ENCODE data around the gene MCRIP1.

MCRIP1 gene

DNA sequence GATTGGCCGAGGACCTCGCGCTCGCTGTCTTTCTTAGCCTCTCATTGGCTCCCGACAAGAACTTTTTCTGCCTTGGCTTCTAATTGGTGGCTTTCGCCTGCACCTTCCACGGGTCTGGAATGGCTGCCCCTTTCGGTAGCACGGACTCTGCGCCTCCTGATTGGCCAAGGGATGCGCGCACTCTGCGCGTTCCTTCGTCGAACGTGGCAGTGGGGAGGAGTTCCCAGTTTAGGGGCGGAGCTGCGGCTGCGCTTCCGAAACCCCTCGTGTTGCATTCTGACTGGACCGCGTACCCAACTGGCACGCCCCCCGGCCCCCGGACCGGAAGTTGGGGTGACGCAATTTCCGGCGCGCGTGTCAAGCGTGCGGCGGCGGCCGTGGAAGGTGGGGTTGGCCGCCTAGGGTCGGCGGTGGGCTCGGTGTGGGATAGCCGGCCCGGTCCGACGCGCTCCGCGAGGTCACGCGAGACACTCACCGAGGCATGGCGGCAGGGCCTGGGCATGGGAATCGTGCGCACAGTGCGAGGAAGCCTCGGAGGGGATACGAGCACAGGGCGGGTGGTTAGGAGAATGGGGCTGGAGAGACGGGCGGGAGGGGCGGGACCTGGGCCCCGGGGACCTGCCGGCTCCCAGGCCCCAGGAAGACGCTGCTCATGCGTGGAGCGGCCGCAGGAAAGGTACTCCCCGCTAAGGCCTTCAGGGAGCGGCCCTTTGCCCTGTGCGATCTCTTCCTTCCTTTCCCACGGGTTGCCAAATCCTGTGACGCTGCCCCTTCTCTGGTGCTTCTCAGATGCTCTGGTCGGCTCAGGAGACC, 27.9 kb upstream of the MCRIP1 start:
- DNase-seq (ENCODE audit: low read depth): peak; percentile 98

- DNase-seq (ENCODE audit: low read depth): no peak
Observed at GRCh38 chr17:81859906-81860755, 27.0 kb upstream of the MCRIP1 start, which contains the start of gene P4HB. TSS of gene P4HB (minus strand) at chr17:81860535. CDS start at chr17:81860471, 64 bp downstream.

- no peak for DNase-seq (ENCODE audit: low read depth)
Observed at GRCh38 chr17:81858967-81859905, 26.1 kb upstream of the MCRIP1 start.

- DNase-seq (ENCODE audit: low read depth): no peak
Observed at GRCh38 chr17:81858170-81858966, 25.3 kb upstream of the MCRIP1 start.

DNA sequence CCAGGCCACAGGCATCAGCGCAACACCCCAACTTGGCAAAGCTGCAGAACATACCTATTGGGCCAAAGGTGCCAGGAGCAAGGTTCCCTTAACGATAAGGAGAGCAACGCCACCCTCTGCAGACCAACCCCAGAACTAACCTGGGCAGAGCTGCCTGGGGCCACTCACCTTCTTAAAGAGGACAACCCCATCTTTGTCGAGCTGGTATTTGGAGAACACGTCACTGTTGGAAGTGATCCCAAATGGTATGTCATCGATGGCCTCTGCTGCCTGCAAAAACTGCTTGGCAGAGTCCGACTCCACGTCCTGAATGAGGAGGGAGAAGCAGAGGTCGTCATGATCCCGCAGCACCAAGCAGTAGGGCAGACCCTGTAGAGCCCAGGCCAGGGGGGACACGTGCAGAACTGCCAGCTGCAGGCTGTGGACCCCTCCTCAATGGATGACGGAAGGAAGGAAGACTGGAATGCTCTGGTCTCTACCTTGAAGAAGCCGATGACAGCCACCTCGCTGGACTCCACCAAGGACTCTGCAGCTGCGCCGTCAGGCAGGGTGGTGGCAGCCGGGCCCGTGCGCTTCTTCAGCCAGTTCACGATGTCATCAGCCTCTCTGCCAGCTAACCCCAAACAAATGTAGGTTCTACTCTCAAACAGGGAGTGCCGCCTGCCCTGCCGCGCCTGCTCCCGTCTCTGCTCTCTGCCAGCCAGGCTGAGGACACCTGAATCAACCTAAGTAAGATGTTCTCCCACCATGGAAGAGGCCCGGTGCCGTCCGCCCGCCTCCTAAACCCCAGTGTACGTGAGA, 22.1 kb upstream of the MCRIP1 start:
- no peak for DNase-seq (ENCODE audit: low read depth)

DNA sequence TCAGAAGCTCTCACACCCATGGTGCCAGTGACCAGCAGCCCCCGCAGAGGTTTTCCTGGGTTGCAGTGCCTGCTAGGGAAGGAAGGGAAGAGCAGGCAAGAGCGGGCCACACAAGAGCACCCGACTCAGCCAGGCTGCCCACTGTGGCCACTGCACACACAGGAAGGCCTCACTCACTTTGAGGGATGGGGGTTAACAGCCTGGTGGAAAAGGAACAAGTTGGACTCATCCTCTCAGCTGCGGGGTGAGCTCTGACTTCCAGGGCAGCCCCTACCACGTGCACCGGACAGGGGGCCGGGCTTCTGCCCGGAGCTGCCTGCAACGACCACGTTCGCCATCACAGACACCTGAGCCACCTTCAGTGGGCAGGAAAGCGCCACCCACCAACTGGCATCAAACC, 19.1 kb upstream of the MCRIP1 start:
- DNase-seq (ENCODE audit: low read depth): no peak

DNA sequence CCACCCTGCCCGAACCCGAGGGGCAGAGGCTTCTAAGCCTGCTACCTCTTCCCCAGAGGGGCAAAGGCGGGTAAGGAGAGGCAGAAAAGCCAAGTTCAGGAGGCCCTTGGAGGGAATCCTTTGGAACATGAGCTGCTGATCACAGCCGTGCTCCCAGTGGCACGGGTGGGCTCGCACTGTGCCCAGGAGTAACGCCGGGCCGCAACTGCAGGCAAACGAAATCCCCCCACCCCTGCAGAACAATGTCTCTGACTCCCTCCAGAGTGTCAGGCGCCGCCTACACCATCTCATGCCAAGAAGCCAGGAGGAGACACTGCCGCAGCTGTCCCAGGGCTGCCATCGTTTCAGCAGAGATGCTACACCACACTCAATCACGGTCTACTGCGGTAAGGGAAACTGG, 18.3 kb upstream of the MCRIP1 start:
- DNase-seq (ENCODE audit: low read depth): no peak

- DNase-seq (ENCODE audit: low read depth): no peak
Observed at GRCh38 chr17:81849457-81849856, 16.4 kb upstream of the MCRIP1 start.

DNA sequence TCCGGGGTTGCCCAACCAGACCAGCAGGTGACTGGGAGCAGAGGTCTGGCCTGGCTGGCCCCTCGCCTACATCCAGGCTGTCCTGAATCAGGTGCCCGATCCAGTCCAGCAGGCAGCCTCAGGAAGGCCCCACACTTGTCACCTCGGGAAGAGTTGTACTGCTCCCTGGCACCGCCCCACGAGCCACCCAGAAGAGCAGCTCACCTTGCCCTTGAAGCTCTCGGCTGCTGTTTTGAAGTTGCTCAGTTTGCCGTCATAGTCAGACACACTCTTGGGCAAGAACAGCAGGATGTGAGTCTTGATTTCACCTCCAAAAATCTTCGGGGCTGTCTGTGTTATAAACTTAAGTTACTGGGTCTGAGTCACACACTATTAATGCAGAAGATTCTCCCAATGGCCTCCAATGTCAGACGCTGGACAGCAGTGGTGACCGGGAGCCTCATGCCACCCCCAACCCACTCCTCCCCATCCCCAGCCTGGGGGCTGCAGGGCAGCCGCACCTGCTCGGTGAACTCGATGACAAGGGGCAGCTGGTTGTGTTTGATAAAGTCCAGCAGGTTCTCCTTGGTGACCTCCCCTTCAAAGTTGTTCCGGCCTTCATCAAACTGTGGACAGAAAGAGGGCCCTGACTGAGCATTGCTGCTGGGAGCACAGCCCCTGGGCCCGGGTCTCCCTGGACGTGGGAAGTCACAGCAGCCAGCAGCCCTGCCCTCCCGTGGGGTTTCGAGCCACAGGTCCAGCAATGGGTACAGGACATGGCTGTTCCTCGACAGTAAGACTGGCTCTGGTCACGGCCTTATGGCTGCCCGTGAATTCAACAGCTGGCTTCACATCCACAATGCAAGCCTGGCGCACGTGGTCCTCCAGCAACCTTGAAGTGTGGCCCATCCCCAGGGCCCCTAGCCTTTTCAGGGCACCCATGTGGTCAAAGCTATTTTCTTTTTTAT, 13.9 kb upstream of the MCRIP1 start:
- no peak for DNase-seq (ENCODE audit: low read depth)

GRCh38 chr17:81845881-81846742, 13.0 kb upstream of the MCRIP1 start:
- no peak for DNase-seq (ENCODE audit: low read depth)

- DNase-seq (ENCODE audit: low read depth): no peak
Observed at GRCh38 chr17:81845361-81845760, 12.3 kb upstream of the MCRIP1 start.

DNA sequence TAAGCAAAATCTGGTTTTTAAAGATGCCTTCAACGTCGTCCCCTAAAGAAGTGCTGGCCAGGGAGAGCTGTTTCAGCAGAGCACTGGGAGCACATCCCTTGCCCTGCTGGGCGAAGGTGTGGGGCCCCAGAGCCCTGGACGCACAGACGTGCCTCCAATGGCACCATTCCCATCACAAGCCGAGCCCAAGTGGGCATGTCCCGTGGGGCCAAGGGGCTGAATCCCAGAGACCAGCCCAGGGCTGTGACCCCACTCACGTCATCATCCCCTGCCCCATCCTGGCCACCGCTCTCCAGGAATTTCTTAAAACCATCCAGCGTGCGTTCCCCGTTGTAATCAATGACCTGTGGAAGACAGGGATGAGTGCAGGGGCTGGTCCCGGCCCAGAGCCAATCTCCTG, 11.8 kb upstream of the MCRIP1 start:
- no peak for DNase-seq (ENCODE audit: low read depth)

DNA sequence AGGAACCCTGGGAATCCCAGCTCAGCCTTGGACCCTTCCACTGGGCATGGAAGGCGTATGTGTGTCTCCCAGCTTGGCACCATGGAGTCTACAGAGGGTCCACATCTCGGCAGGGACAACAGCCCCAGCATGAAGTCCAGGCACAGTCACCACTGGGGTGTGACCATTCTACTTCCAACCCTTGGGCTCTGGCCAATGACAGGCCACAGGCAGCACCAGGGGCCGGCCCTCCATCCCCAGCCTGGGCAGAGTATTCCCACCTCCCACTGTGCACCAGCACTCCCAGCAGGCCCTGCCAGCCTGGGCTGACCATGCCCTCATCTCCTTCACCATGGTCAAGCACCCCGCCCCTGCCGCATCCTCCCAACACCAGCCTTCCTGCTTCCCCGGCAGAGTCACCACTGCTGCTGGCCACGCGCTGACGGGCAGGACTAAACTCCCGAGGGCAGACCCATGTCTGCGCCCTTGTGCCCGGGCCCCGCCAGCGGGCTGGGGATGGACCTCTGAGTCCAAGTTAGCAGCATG, 11.3 kb upstream of the MCRIP1 start:
- no peak for DNase-seq (ENCODE audit: low read depth)

DNA sequence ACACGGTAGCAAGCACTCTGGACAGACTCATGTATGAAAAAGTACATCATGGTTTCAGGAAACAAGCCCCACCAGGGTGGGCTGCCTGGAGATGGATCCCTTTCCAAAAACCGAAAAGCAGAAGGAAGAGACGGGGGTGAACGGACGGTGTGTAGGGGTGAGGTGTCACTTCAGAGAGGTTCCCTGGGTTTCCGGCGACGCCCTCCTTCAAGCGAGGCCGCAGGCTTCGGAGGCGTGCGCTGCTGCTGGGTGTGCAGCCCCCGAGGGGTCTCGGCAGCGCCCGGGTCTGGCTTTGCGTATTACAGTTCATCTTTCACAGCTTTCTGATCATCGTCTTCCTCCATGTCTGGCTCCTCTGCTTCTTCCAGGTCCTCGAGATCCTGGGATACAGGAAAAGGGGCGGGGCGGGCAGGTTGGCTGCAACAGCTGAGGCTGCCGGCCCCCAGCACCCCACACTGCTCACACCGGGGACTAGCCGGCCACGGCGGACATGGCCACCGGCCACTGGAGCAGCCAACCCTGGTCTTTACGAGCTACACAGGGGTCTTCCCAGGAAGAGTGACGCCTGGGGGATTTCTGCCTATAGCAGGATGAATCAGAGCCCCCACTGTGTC, 10.7 kb upstream of the MCRIP1 start:
- no peak for DNase-seq (ENCODE audit: low read depth)

DNA sequence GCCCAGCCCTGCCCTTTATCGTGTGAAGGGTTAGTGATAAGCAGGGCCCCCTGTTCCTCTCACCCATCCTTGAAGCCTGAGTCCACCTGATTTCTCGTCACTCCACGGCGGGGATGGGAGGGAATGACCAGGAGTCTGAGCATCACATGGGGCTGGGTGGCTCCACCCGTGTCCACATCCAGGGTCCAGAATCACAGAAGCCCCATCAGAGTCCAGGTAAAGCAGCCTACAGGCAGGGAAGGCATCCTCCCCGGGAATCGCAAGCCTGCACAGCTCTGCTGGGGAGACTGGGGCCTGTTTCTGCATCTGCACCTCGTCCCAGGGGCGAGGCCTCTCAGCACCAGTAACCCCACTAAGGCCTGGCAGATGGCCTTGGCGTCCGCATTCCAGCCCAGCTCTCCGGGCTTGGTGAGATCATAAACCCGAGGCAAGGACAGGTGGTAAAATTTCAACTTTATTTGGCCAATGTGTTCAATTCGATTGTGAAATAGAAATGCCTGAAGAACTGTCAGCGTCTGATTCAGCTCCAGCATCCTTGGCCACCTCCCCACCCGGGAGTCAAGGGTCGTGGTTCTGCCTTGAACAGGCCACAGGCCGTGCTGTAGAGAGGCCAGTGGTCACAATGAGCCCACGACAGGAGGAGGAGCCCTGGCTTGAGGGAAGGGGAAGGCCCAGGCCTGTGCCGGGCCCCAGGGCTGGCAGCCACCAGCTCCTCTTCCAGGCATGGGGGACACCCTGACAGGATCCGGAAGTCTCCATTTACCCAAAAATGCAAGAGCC, 9.8 kb upstream of the MCRIP1 start:
- DNase-seq (ENCODE audit: low read depth): no peak

DNA sequence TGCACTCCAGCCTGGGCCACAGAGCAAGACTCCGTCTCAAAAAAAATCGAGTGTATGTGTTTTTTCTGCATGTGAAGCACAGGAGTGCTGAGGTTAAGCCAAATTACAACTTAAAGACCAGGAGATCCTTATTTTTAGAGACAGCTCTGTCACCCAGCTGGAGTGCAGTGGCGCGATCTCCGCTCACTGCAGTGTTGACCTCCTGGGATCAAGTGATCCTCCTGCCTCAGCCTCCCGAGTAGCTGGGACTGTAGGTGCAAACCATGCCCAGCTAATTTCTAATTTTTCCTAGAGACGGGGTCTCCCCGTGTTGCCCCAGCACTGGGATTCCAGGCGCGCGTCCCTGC, 9.3 kb upstream of the MCRIP1 start:
- DNase-seq (ENCODE audit: low read depth): no peak

DNA sequence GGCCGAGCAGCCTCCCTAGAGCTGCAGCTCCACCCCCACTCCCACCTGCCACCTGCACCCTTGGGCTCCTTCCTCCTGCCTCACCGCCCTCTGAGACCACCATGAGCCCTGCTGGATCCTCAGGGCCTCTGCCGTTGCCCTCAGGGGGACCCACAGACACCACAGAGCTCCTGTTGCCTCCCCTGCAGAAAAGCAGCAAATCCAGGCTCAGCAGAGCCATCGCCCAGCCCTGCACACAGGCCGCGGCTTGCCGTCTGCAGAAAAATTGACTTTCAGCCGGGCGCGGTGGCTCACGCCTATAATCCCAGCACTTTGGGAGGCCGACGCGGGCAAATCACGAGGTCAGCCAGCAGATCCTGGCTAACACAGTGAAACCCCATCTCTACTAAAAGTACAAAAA, 8.8 kb upstream of the MCRIP1 start:
- DNase-seq (ENCODE audit: low read depth): no peak
